ENCODE data around the gene ZNF606.

ZNF606 gene

GRCh38 chr19:58002384-58003173, at the start of gene ZNF606:
Gene ZNF606 (minus strand): TSS chr19:58002820. CDS start chr19:58001319, 1,501 bp downstream.
- Mint-ChIP-seq H3K4me1 (ENCODE audit: low read depth) (peaks cover 31% of the 10 kb centered on the region), H3K9me3 (ENCODE audit: low read depth) (peaks cover 23% of the 10 kb centered on the region), H3K36me3 (peaks cover 59% of the 10 kb centered on the region), H3K27me3 (no peaks in the 10 kb centered on the region), H3K27ac (peak within 1 kb of the TSS; percentile 82), H3K4me3 (peak within 1 kb of the TSS; percentile 88)

DNA sequence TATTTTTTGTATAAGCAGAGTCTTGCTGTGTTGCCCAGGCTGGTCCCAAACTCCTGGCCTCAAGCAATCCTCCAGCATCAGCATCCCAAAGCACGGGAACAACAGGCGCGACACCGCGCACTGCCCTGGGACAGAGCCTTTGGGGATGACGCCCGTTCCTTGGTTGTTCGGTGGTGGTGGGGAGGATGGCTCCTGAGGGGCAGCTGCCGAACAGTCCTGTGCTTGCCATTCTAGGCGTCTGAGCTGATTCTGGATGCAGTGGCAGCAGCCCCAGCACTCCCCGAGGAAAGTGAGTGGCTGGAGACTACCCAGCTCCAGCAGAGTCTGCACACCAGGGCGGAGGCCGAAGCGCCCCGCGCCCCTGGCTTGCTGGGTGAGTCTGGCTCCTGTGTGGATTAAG, 49.6 kb upstream of the ZNF606 start:
- peaks cover 3% of the 10 kb centered on the region for H3K27me3 Mint-ChIP-seq
- H3K9me3 Mint-ChIP-seq (ENCODE audit: low read depth) = peaks cover 9% of the 10 kb centered on the region
- no peak overlapping the region for H3K27ac Mint-ChIP-seq
- H3K4me1 Mint-ChIP-seq (ENCODE audit: low read depth) = no peaks in the 10 kb centered on the region
- peaks cover 18% of the 10 kb centered on the region for H3K36me3 Mint-ChIP-seq
- H3K4me3 Mint-ChIP-seq = no peak overlapping the region

DNA sequence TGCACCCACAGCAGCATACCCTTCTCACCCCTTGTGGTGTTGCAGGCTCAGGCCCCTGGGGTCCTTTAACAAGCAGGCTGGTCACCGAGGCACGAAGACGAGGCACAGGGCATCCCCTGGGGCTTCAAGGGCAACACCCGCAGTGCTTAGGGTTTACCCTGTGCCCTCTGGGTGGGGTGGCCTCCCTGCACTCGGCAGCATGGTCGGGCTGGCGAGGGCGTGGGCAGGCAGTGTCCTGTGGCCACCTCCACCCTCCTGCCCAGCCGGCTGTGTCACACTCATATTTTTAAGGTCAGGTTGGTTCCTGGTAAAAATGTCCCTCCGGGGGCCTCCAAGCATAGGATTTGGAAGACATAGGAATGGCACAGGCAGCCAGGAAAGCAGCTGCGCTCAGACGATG, 45.1 kb upstream of the ZNF606 start:
- H3K9me3 Mint-ChIP-seq (ENCODE audit: low read depth) = peaks cover 16% of the 10 kb centered on the region
- peaks cover 17% of the 10 kb centered on the region for H3K36me3 Mint-ChIP-seq
- H3K27me3 Mint-ChIP-seq = peaks cover 2% of the 10 kb centered on the region
- no peak overlapping the region for H3K27ac Mint-ChIP-seq
- no peak overlapping the region for H3K4me3 Mint-ChIP-seq
- no peaks in the 10 kb centered on the region for H3K4me1 Mint-ChIP-seq (ENCODE audit: low read depth)

DNA sequence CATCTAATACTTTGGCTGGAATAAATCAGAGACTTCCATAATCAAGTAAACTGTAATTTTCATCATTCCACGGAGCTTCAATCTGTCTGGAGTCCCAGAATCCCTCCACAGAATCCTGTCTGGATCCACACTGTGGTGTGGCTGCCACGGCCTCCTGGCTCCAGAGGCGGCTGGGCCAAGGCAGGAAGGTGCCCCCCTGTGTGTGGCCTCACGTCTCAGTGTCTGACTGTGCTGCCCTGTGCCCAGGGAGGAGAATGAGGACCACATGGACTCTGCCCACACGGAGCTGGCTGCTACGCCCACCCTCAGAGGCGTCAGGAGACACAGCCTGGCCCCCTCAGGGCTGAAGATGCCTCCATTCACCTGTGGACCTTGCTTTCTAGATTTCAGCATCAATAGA, 44.2 kb upstream of the ZNF606 start:
- Mint-ChIP-seq H3K36me3 (peaks cover 17% of the 10 kb centered on the region), H3K4me3 (no peak overlapping the region)

GRCh38 chr19:58045411-58046050, 42.9 kb upstream of the ZNF606 start:
- no peaks in the 10 kb centered on the region for H3K4me1 Mint-ChIP-seq (ENCODE audit: low read depth)
- no peak overlapping the region for H3K4me3 Mint-ChIP-seq
- peaks cover 2% of the 10 kb centered on the region for H3K27me3 Mint-ChIP-seq
- peaks cover 16% of the 10 kb centered on the region for H3K9me3 Mint-ChIP-seq (ENCODE audit: low read depth)
- H3K36me3 Mint-ChIP-seq = peaks cover 15% of the 10 kb centered on the region
- H3K27ac Mint-ChIP-seq = no peak overlapping the region

More for the DNA sequence above, 44.2 kb upstream of the ZNF606 start:
- H3K27me3 Mint-ChIP-seq = peaks cover 2% of the 10 kb centered on the region
- H3K27ac Mint-ChIP-seq = no peak overlapping the region
- H3K4me1 Mint-ChIP-seq (ENCODE audit: low read depth) = no peaks in the 10 kb centered on the region
- peaks cover 16% of the 10 kb centered on the region for H3K9me3 Mint-ChIP-seq (ENCODE audit: low read depth)

DNA sequence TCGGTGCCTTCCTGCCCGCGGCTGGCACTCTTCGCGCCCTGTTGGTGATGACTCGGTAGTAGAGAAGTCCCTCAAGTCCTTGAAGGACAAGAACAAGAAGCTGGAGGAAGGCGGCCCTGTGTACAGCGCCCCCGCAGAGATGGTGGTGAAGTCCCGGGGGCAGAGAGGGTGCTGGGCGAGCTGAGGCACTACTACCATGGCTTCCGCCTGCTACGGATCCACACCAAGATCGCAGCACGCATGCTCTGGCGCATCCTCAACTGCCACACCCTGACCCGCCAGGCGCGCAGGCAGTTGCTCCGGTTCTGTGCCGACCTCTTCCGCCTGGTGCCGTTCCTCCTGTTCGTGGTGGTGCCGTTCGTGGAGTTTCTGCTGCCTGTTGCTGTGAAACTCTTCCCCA, 42.3 kb upstream of the ZNF606 start:
- Mint-ChIP-seq H3K27me3 (peaks cover 2% of the 10 kb centered on the region), H3K9me3 (ENCODE audit: low read depth) (peaks cover 16% of the 10 kb centered on the region), H3K36me3 (peaks cover 15% of the 10 kb centered on the region), H3K27ac (no peak overlapping the region), H3K4me1 (ENCODE audit: low read depth) (no peaks in the 10 kb centered on the region), H3K4me3 (no peak overlapping the region)

DNA sequence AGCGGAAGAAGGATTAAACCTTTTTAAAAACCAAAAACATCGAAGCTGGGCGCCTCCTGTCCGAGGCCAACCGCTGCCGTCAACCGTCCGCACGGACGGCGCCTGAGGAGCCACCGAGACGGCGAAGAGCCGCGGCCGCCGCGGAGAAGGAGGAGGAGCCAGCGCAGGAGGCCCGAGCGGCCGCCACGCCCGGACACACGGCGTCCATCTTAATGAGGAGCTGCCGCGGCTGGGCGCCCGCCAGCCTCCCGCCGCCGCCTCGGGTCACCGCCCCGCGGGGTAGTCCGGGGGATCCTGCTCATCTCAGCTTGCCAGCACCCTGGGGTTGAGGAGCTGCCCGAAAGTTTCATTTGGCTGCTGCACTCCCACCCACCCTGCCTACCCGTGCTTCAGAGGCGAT, 41.8 kb upstream of the ZNF606 start:
- Mint-ChIP-seq H3K36me3 (peaks cover 15% of the 10 kb centered on the region), H3K9me3 (ENCODE audit: low read depth) (peaks cover 16% of the 10 kb centered on the region), H3K27ac (no peak overlapping the region), H3K4me3 (no peak overlapping the region), H3K4me1 (ENCODE audit: low read depth) (no peaks in the 10 kb centered on the region), H3K27me3 (peaks cover 2% of the 10 kb centered on the region)

- peaks cover 11% of the 10 kb centered on the region for H3K9me3 Mint-ChIP-seq (ENCODE audit: low read depth)
- H3K27me3 Mint-ChIP-seq = peaks cover 4% of the 10 kb centered on the region
- no peak overlapping the region for H3K4me3 Mint-ChIP-seq
- no peaks in the 10 kb centered on the region for H3K4me1 Mint-ChIP-seq (ENCODE audit: low read depth)
- H3K36me3 Mint-ChIP-seq = peaks cover 13% of the 10 kb centered on the region
- H3K27ac Mint-ChIP-seq = no peak overlapping the region
Observed at GRCh38 chr19:58042495-58043340, 40.1 kb upstream of the ZNF606 start.

GRCh38 chr19:58040751-58041525, 38.3 kb upstream of the ZNF606 start:
- peaks cover 13% of the 10 kb centered on the region for H3K36me3 Mint-ChIP-seq
- H3K4me1 Mint-ChIP-seq (ENCODE audit: low read depth) = no peaks in the 10 kb centered on the region
- no peak overlapping the region for H3K27ac Mint-ChIP-seq
- no peak overlapping the region for H3K4me3 Mint-ChIP-seq
- H3K9me3 Mint-ChIP-seq (ENCODE audit: low read depth) = peaks cover 12% of the 10 kb centered on the region
- peaks cover 12% of the 10 kb centered on the region for H3K27me3 Mint-ChIP-seq

- H3K9me3 Mint-ChIP-seq (ENCODE audit: low read depth) = peaks cover 15% of the 10 kb centered on the region
- H3K27ac Mint-ChIP-seq = no peak overlapping the region
- H3K27me3 Mint-ChIP-seq = peaks cover 25% of the 10 kb centered on the region
- peaks cover 22% of the 10 kb centered on the region for H3K36me3 Mint-ChIP-seq
- H3K4me3 Mint-ChIP-seq = no peak overlapping the region
- peaks cover 4% of the 10 kb centered on the region for H3K4me1 Mint-ChIP-seq (ENCODE audit: low read depth)
Observed at GRCh38 chr19:58038688-58039204, 36.1 kb upstream of the ZNF606 start.

- Mint-ChIP-seq H3K27ac (no peak overlapping the region), H3K36me3 (peaks cover 22% of the 10 kb centered on the region), H3K27me3 (peaks cover 25% of the 10 kb centered on the region), H3K4me3 (no peak overlapping the region), H3K9me3 (ENCODE audit: low read depth) (peaks cover 15% of the 10 kb centered on the region), H3K4me1 (ENCODE audit: low read depth) (peaks cover 4% of the 10 kb centered on the region)
Observed at GRCh38 chr19:58037927-58038687, 35.5 kb upstream of the ZNF606 start.

DNA sequence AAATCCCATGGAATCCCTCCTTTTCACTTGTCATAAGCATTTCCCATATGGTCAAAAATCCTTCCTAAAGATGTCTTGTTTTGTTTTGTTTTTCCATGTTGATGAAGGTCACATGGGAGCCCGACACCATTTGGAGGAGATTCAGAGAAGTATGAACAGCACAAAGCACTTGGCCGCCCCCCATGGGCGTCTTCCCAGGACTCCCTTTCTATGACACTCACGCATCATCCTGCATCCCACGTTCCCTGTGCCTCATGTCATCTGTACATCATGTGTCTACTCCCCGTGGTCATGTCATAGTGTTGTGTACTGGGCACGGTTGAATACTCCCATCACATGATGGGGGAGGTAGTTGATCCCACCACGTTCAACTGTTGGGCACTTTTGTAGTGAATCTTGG, 33.2 kb upstream of the ZNF606 start:
- Mint-ChIP-seq H3K36me3 (peaks cover 21% of the 10 kb centered on the region), H3K4me3 (no peak overlapping the region), H3K27me3 (peaks cover 32% of the 10 kb centered on the region), H3K27ac (no peak overlapping the region), H3K9me3 (ENCODE audit: low read depth) (peaks cover 15% of the 10 kb centered on the region), H3K4me1 (ENCODE audit: low read depth) (peaks cover 4% of the 10 kb centered on the region)

DNA sequence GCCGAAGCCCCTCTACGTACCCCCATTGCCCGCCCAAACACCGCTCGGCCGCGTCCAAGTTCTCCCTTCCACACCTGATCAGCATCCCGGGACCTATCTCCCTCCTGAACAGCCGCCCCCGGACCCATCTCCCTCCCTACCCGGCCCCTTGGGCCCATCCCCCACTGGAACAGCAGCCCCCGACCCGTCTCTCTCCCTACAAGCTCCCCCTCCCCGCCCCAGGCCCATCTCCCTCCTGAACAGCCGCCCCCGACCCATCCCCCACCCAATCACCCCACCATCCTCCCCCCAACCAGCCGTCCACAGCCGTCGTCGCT, 31.8 kb upstream of the ZNF606 start:
- peaks cover 32% of the 10 kb centered on the region for H3K27me3 Mint-ChIP-seq
- H3K4me3 Mint-ChIP-seq = no peak overlapping the region
- H3K36me3 Mint-ChIP-seq = peaks cover 23% of the 10 kb centered on the region
- no peak overlapping the region for H3K27ac Mint-ChIP-seq
- H3K4me1 Mint-ChIP-seq (ENCODE audit: low read depth) = peaks cover 4% of the 10 kb centered on the region
- peaks cover 15% of the 10 kb centered on the region for H3K9me3 Mint-ChIP-seq (ENCODE audit: low read depth)

All from activated naive CD8-positive, alpha-beta T cell (primary cell).